UCSD-AML1 (cell line): Measurements from ENCODE around the gene SPATA31D3.
"Not testable (repeated sequence)": the region's sequence is repeated elsewhere in the genome, so short reads cannot be mapped to it uniquely, and the experiment has no call there.

Experiments
- DNase-seq: peaks from one replicate; lab custom pipeline; 2025; ENCODE audit not compliant: unreplicated experiment; lab: John Stamatoyannopoulos, UW

The SPATA31D3 gene

GRCh38 chr9:81943393-81943792, at the start of gene SPATA31D3:
Gene SPATA31D3 (plus strand): TSS chr9:81943500. CDS start chr9:81943586, 86 bp downstream.
- not testable (repeated sequence) for DNase-seq

- no peak for DNase-seq
Measured at GRCh38 chr9:81893929-81894328, 49.4 kb upstream of the SPATA31D3 start.

DNA sequence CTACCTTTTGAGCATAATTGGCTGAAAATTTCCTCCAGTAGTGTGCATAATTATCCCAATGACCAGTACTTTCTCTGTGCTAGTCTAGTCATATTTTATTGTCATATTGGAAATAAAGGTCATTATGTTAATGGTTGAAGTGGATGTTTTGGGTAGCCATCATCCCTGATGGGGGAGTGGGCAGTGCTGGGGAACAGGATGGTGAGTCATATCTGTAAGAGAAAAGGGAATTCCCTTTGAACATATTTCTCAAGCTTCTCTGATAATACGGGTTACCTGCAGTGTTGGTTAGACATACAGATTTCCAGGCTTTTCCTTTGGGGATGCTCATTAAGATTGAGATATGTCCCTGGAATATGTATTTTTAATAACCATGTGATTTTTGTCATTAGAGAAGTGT, 48.4 kb upstream of the SPATA31D3 start:
- no peak for DNase-seq

GRCh38 chr9:81896070-81896469, 47.2 kb upstream of the SPATA31D3 start:
- no peak for DNase-seq

- no peak for DNase-seq
Measured at GRCh38 chr9:81898851-81899250, 44.4 kb upstream of the SPATA31D3 start.

GRCh38 chr9:81902196-81902595, 41.1 kb upstream of the SPATA31D3 start:
- no peak for DNase-seq

DNA sequence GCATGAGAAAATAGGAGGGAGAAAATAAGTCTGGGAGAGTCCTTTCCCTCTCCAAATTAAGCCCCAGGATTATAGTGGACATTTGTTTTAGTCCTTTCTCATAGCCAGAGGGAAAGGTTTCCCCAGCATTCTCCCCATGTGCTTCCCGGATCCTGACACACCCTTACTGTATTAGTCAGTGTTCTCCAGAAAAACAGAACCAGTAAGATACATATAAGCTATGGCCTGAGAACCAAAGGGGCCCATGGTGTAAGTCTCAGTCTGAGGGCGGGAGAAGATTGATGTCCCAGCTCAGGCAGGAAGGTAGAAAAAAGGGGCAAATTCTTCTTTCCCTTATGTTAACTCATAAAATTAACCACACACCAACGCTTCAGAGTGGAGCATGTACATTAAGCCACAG, 40.7 kb upstream of the SPATA31D3 start:
- DNase-seq: no peak

- DNase-seq: no peak
Measured at GRCh38 chr9:81906671-81907070, 36.6 kb upstream of the SPATA31D3 start.

GRCh38 chr9:81912135-81912534, 31.2 kb upstream of the SPATA31D3 start:
- no peak for DNase-seq

GRCh38 chr9:81915801-81916505, 27.3 kb upstream of the SPATA31D3 start:
- DNase-seq: no peak

DNA sequence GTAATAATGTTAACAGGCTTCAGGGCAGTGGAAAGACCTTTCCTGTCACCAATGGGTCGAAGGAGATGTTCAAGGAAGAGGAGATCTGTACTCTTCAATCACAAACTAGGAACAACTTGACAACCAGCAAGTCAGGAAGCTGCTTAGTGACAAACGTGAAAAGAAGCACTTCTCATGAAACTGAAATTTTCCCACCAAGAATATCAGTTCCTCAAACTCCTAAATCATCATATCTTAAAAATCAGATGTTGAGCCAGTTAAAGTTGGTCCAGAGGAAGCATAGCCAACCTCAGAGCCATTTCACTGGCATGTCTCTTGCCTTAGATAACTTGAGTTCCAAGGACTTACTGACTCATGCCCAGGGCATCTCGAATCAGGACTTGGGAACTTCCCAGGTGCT, 24.8 kb upstream of the SPATA31D3 start:
- not testable (repeated sequence) for DNase-seq

- not testable (repeated sequence) for DNase-seq
Measured at GRCh38 chr9:81928305-81928704, 15.0 kb upstream of the SPATA31D3 start, which contains the start of gene SPATA31D4. Gene SPATA31D4 (plus strand): TSS chr9:81928428. CDS start chr9:81928514, 86 bp downstream.

GRCh38 chr9:81930147-81930546, 13.2 kb upstream of the SPATA31D3 start:
- DNase-seq: not testable (repeated sequence)

- not testable (repeated sequence) for DNase-seq
Measured at GRCh38 chr9:81933547-81933946, 9.8 kb upstream of the SPATA31D3 start.

- DNase-seq: not testable (repeated sequence)
Measured at GRCh38 chr9:81948650-81949049, 5.3 kb downstream of the SPATA31D3 start.

DNA sequence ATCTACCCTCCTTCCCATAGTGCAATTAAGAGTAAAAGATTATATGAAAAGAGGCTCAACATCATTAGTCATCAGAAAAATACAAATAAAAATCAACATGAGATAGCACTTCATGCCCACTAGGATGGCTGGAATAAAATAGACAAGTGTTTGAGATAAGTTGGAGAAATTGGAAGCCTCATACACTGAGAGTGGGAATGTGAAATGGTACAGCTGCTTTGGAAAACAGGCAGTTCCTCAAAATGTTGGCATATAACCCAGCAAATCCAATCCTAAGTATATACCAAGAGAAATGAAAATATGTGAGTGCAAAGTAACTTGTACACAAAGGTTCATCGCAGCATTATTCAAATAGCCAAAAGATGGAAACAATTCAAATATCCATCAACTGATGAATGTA, 9.8 kb downstream of the SPATA31D3 start:
- DNase-seq: no peak

DNA sequence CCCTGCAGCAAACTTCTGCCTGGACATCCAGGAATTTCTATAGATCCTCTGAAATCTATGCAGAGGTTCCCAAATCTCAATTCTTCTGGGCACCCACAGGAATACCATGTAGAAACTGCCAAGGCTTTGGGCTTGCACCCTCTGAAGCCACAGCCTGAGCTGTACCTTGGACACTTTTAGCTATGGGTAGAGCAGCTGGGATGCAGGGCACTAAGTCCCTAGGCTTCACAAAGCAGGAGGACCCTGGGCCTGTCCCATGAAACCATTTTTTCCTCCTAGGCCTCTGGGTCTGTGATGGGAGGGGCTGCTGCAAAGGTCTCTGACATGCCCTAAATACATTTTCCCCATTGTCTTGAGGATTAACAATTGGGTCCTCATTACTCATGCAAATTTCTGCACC, 12.3 kb downstream of the SPATA31D3 start:
- no peak for DNase-seq

DNA sequence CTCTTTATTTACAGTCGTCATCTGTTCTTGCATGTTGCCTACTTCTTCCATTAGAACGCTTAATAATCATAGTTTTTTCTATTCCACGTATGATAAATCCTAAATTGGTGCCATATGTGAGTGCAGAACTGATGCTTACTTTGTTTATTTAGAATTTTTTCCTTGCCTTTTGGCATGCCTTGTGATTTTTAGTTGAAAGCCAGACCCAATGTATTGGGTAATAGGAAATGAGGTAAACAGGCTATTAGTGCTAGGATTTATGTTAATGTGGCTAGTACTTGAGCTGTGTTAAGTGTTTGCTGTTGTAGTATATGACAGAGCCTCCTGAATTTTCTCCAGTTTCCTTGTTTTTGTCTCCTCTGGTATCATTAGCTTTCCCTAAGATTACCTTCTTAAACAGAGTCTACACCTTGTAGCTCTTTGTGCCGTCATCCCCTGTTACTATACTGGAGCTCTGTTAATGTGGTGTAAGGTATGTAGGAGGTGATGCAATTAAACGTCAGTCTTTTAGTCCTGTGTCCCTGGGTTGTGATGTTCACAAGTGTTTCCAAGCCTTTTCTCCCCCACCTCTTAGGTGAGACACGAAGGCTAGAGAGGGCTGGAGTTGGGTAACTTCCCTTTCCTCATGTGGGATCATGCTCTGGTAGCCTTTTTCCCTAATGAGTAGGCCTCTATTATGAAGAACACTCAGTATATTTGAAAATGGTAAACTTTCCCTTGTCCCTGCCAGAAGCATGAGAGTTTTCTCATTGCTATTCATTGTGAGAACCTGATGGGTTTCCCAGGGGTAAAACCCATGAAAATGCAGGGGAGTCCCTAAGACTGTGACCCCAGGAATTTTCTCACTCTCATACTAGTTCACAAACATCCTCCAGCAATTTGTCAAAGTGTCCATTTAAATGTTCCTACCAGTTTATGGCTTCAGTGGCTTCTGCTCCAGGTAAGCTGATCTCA, 21.2 kb downstream of the SPATA31D3 start:
- DNase-seq: no peak

GRCh38 chr9:81968026-81968425, 24.7 kb downstream of the SPATA31D3 start:
- DNase-seq: no peak

DNA sequence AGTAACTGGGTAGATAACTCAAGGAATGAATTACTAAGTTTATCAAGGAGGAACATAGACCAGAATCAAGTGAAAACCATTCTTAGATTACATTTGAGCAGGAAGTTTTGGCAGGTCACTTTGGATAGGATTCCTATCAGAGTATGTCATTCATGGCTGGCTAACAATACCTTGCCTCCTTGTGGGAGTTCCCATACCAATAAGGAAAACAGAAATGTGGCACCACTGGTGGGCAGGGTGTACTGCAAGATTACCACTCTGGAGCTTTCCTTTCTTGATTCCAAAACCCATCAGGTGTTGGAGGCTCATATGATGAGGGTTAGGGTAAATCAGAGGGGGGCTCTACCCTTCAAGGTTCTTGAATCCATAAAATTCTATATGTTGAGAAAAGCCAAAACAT, 26.7 kb downstream of the SPATA31D3 start:
- no peak for DNase-seq

DNA sequence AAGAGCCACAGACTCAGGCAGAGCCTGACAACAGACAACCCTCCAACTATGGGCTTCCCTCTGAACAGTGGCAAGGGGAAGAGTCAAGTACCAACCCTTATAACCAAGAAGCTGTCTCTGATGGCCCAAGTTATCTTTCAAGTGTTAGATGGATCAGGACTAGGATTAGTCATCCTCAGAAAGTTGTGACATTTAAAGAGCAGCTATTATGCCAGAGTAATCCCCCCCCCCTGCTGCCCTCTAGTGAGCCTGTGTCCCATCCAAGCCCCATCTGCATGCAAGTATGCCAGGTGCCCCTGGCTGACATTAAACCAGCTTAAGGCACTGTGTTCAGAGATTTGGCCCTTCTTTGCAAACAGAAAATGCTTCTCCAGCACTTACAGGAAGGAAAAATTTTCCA, 28.4 kb downstream of the SPATA31D3 start:
- no peak for DNase-seq

DNA sequence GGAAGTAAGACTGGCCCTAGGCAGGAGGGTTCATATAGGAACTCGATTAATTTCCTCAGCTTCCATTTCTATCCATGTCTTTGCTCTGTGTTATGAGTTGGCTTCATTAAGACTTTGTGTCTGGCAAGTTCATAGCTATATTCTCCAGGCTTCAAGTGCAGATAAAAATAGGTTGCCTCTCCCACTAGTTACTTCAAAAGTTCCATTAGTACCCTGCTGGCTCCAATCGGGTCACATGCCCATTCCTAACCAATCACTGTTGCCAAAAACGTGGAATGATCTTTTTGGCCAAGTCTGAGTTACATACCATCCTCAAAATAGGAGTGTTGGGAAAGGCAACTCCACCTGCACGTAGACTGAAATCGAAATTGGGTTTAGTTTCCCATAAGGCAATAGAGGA, 31.5 kb downstream of the SPATA31D3 start:
- DNase-seq: no peak
